ENCODE results near the gene CTIF. TPM values are rescaled to one million over a fixed set of nuclear protein-coding genes. Genes with fewer than 3 reads are reported as not detected.

CTIF gene
- total and polyA plus RNA-seq, 5 donors from 2014 or later: 0.23 to 1.8 TPM; not detected in 3

- Histone ChIP-seq H3K36me3 (ENCODE audit: control insufficient read depth, insufficient read depth, low read length) (no peaks in the 10 kb centered on the region), H3K27ac (ENCODE audit: insufficient read depth, low read length, poor library complexity, severe bottlenecking) (no peak overlapping the region), H3K27me3 (ENCODE audit: control insufficient read depth, insufficient read depth, low read length) (no peaks in the 10 kb centered on the region), H3K9me3 (ENCODE audit: control insufficient read depth in 2 of 2, low read length in 2 of 2) (no peaks in the 10 kb centered on the region), H3K4me1 (ENCODE audit: control insufficient read depth, insufficient read depth, low read length, poor library complexity, severe bottlenecking) (no peaks in the 10 kb centered on the region), H3K4me3 (ENCODE audit: low read depth, low read length) (no peak overlapping the region)
- Mint-ChIP-seq H3K4me3 (no peak overlapping the region), H3K27me3 (no peaks in the 10 kb centered on the region), H3K36me3 (no peaks in the 10 kb centered on the region), H3K9me3 (no peaks in the 10 kb centered on the region), H3K27ac (no peak overlapping the region), H3K4me1 (peaks cover 0 to 8% (median 0%) of the 10 kb centered on the region in 4 donors)
- DNase-seq (no peak), ATAC-seq (ENCODE audit: low read depth in 2 of 2) (no peak)
Observed at GRCh38 chr18:48703028-48703386, 164.2 kb downstream of the CTIF start.

- no peak overlapping the region for H3K27ac Mint-ChIP-seq
- ATAC-seq (ENCODE audit: low read depth in 2 of 2) (no peak), DNase-seq (peak in 1 of 3 donors; percentile 24)
- Histone ChIP-seq H3K36me3 (ENCODE audit: control insufficient read depth, insufficient read depth, low read length) (no peaks in the 10 kb centered on the region), H3K27ac (ENCODE audit: insufficient read depth, low read length, poor library complexity, severe bottlenecking) (no peak overlapping the region), H3K4me3 (ENCODE audit: low read depth, low read length) (no peak overlapping the region), H3K9me3 (ENCODE audit: control insufficient read depth in 2 of 2, low read length in 2 of 2) (no peaks in the 10 kb centered on the region), H3K27me3 (ENCODE audit: control insufficient read depth, insufficient read depth, low read length) (no peaks in the 10 kb centered on the region), H3K4me1 (ENCODE audit: control insufficient read depth, insufficient read depth, low read length, poor library complexity, severe bottlenecking) (no peaks in the 10 kb centered on the region)
- H3K4me3 Mint-ChIP-seq: no peak overlapping the region
- H3K36me3 Mint-ChIP-seq: no peaks in the 10 kb centered on the region
- no peaks in the 10 kb centered on the region for H3K27me3 Mint-ChIP-seq
- H3K4me1 Mint-ChIP-seq: peaks cover 0 to 8% (median 0%) of the 10 kb centered on the region in 4 donors
- no peaks in the 10 kb centered on the region for H3K9me3 Mint-ChIP-seq
Observed at GRCh38 chr18:48703418-48703817, 164.6 kb downstream of the CTIF start.

DNA sequence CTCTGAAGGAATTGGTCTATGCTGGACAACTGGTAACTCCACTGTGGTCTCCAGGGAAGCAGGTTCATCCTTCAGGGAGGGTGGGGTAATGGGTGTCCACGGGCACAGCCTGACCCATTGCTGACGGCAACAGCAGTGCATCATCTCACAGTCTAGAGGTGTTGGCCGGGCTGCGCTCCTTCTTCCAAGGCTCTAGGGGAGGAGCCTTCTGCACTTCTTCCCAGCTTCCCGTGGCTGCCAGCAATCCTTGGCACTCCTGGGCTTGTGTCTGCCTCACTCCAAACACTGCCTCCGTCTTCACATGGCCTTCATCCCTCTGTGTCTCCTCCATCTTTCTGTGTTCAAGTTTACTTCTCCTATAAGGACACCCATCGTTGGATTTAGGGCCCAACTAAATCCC lies 166.2 kb downstream of the CTIF start:
- ATAC-seq (ENCODE audit: low read depth in 2 of 2) (no peak), DNase-seq (no peak)
- no peak overlapping the region for H3K27ac ChIP-seq (ENCODE audit: insufficient read depth, low read length, poor library complexity, severe bottlenecking)
- H3K4me1 Mint-ChIP-seq: peaks cover 0 to 8% (median 0%) of the 10 kb centered on the region in 4 donors
- no peaks in the 10 kb centered on the region for H3K36me3 Mint-ChIP-seq
- no peaks in the 10 kb centered on the region for H3K27me3 Mint-ChIP-seq
- H3K9me3 ChIP-seq (ENCODE audit: control insufficient read depth in 2 of 2, low read length in 2 of 2): no peaks in the 10 kb centered on the region
- H3K36me3 ChIP-seq (ENCODE audit: control insufficient read depth, insufficient read depth, low read length): no peaks in the 10 kb centered on the region
- no peaks in the 10 kb centered on the region for H3K4me1 ChIP-seq (ENCODE audit: control insufficient read depth, insufficient read depth, low read length, poor library complexity, severe bottlenecking)
- no peaks in the 10 kb centered on the region for H3K9me3 Mint-ChIP-seq
- H3K4me3 Mint-ChIP-seq: no peak overlapping the region
- no peak overlapping the region for H3K4me3 ChIP-seq (ENCODE audit: low read depth, low read length)
- H3K27me3 ChIP-seq (ENCODE audit: control insufficient read depth, insufficient read depth, low read length): no peaks in the 10 kb centered on the region
- no peak overlapping the region for H3K27ac Mint-ChIP-seq

DNA sequence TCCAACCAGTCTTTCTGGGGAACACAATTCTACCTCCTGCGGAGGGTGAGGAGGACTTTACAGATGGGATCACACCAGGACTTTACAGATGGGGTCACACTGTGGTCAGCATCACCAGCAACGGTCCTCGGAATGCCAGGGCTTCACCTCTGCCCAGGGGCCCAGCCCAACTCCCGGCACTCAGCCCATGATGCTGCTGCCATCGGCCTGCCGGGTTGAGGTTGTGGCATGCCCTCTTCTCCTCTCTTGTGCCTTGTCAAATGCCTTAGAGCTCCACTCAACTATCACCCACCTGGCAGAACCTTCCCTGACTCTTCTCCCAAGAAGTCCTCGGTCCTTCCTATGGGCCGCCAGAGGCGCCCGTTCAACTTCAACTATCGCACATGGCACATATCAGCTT lies 166.7 kb downstream of the CTIF start:
- Histone ChIP-seq H3K9me3 (ENCODE audit: control insufficient read depth in 2 of 2, low read length in 2 of 2) (no peaks in the 10 kb centered on the region), H3K4me1 (ENCODE audit: control insufficient read depth, insufficient read depth, low read length, poor library complexity, severe bottlenecking) (no peaks in the 10 kb centered on the region), H3K4me3 (ENCODE audit: low read depth, low read length) (no peak overlapping the region), H3K27ac (ENCODE audit: insufficient read depth, low read length, poor library complexity, severe bottlenecking) (no peak overlapping the region), H3K27me3 (ENCODE audit: control insufficient read depth, insufficient read depth, low read length) (no peaks in the 10 kb centered on the region), H3K36me3 (ENCODE audit: control insufficient read depth, insufficient read depth, low read length) (no peaks in the 10 kb centered on the region)
- no peak for ATAC-seq (ENCODE audit: low read depth in 2 of 2)
- no peak overlapping the region for H3K4me3 Mint-ChIP-seq
- no peaks in the 10 kb centered on the region for H3K27me3 Mint-ChIP-seq
- H3K9me3 Mint-ChIP-seq: no peaks in the 10 kb centered on the region
- H3K36me3 Mint-ChIP-seq: no peaks in the 10 kb centered on the region
- no peak for DNase-seq
- H3K27ac Mint-ChIP-seq: no peak overlapping the region
- H3K4me1 Mint-ChIP-seq: peaks cover 0 to 8% (median 0%) of the 10 kb centered on the region in 4 donors

GRCh38 chr18:48706731-48707130 lies 167.9 kb downstream of the CTIF start:
- Histone ChIP-seq H3K36me3 (ENCODE audit: control insufficient read depth, insufficient read depth, low read length) (no peaks in the 10 kb centered on the region), H3K27me3 (ENCODE audit: control insufficient read depth, insufficient read depth, low read length) (no peaks in the 10 kb centered on the region), H3K9me3 (ENCODE audit: control insufficient read depth in 2 of 2, low read length in 2 of 2) (no peaks in the 10 kb centered on the region), H3K4me1 (ENCODE audit: control insufficient read depth, insufficient read depth, low read length, poor library complexity, severe bottlenecking) (no peaks in the 10 kb centered on the region), H3K4me3 (ENCODE audit: low read depth, low read length) (no peak overlapping the region), H3K27ac (ENCODE audit: insufficient read depth, low read length, poor library complexity, severe bottlenecking) (no peak overlapping the region)
- peak overlapping the region in 1 of 3 donors; percentile 62 for H3K27ac Mint-ChIP-seq
- H3K9me3 Mint-ChIP-seq: no peaks in the 10 kb centered on the region
- no peaks in the 10 kb centered on the region for H3K27me3 Mint-ChIP-seq
- H3K4me3 Mint-ChIP-seq: no peak overlapping the region
- DNase-seq (peak in 1 of 3 donors; percentile 4), ATAC-seq (ENCODE audit: low read depth in 2 of 2) (no peak)
- H3K4me1 Mint-ChIP-seq: peaks cover 0 to 8% (median 0%) of the 10 kb centered on the region in 4 donors
- H3K36me3 Mint-ChIP-seq: no peaks in the 10 kb centered on the region

DNA sequence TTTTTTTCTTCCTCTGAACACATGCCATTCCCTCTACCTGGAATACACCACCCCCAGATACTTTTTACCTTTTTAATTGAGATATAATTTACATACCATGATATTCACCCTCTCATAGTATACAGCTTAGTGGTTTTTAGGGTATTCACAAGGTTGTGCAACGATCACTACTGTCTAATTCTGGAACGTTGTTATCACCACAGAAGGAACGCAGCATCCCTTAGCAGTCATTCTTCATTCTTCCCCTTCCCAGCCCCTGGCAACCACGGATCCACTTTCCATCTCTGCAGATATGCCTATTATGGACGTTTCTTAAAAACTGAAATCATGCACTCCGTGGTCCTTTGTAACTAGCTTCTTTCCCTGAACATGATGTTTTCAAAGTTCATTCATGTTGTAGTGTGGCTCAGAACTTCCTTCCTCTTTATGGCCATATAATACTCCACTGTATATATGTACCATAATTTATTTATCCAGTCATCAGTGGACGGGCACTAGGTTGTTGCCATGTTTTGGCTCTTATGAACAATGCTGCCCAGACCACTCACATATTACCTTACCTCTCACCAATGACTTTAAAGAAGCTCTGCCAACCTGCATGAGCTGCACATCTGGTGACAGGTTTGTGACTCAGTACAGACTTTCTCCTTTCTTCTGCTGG lies 168.9 kb downstream of the CTIF start:
- no peaks in the 10 kb centered on the region for H3K27me3 Mint-ChIP-seq
- ATAC-seq (ENCODE audit: low read depth in 2 of 2) (no peak), DNase-seq (no peak)
- H3K4me3 Mint-ChIP-seq: no peak overlapping the region
- Histone ChIP-seq H3K9me3 (ENCODE audit: control insufficient read depth in 2 of 2, low read length in 2 of 2) (no peaks in the 10 kb centered on the region), H3K36me3 (ENCODE audit: control insufficient read depth, insufficient read depth, low read length) (no peaks in the 10 kb centered on the region), H3K27me3 (ENCODE audit: control insufficient read depth, insufficient read depth, low read length) (no peaks in the 10 kb centered on the region), H3K4me3 (ENCODE audit: low read depth, low read length) (no peak overlapping the region), H3K27ac (ENCODE audit: insufficient read depth, low read length, poor library complexity, severe bottlenecking) (no peak overlapping the region), H3K4me1 (ENCODE audit: control insufficient read depth, insufficient read depth, low read length, poor library complexity, severe bottlenecking) (no peaks in the 10 kb centered on the region)
- no peaks in the 10 kb centered on the region for H3K9me3 Mint-ChIP-seq
- peak overlapping the region in 1 of 3 donors; percentile 68 for H3K27ac Mint-ChIP-seq
- no peaks in the 10 kb centered on the region for H3K36me3 Mint-ChIP-seq
- peaks cover 0 to 6% (median 0%) of the 10 kb centered on the region in 4 donors for H3K4me1 Mint-ChIP-seq

GRCh38 chr18:48708807-48709206 lies 170.0 kb downstream of the CTIF start:
- Histone ChIP-seq H3K9me3 (ENCODE audit: control insufficient read depth in 2 of 2, low read length in 2 of 2) (no peaks in the 10 kb centered on the region), H3K27ac (ENCODE audit: insufficient read depth, low read length, poor library complexity, severe bottlenecking) (no peak overlapping the region), H3K4me3 (ENCODE audit: low read depth, low read length) (no peak overlapping the region), H3K27me3 (ENCODE audit: control insufficient read depth, insufficient read depth, low read length) (no peaks in the 10 kb centered on the region), H3K4me1 (ENCODE audit: control insufficient read depth, insufficient read depth, low read length, poor library complexity, severe bottlenecking) (no peaks in the 10 kb centered on the region), H3K36me3 (ENCODE audit: control insufficient read depth, insufficient read depth, low read length) (no peaks in the 10 kb centered on the region)
- DNase-seq (no peak), ATAC-seq (ENCODE audit: low read depth in 2 of 2) (no peak)
- no peaks in the 10 kb centered on the region for H3K9me3 Mint-ChIP-seq
- no peaks in the 10 kb centered on the region for H3K36me3 Mint-ChIP-seq
- no peaks in the 10 kb centered on the region for H3K4me1 Mint-ChIP-seq
- no peak overlapping the region for H3K27ac Mint-ChIP-seq
- no peaks in the 10 kb centered on the region for H3K27me3 Mint-ChIP-seq
- no peak overlapping the region for H3K4me3 Mint-ChIP-seq

GRCh38 chr18:48709371-48710062 lies 170.7 kb downstream of the CTIF start:
- H3K36me3 Mint-ChIP-seq: no peaks in the 10 kb centered on the region
- Histone ChIP-seq H3K4me1 (ENCODE audit: control insufficient read depth, insufficient read depth, low read length, poor library complexity, severe bottlenecking) (no peaks in the 10 kb centered on the region), H3K36me3 (ENCODE audit: control insufficient read depth, insufficient read depth, low read length) (no peaks in the 10 kb centered on the region), H3K9me3 (ENCODE audit: control insufficient read depth in 2 of 2, low read length in 2 of 2) (no peaks in the 10 kb centered on the region), H3K4me3 (ENCODE audit: low read depth, low read length) (no peak overlapping the region), H3K27ac (ENCODE audit: insufficient read depth, low read length, poor library complexity, severe bottlenecking) (no peak overlapping the region), H3K27me3 (ENCODE audit: control insufficient read depth, insufficient read depth, low read length) (no peaks in the 10 kb centered on the region)
- no peak overlapping the region for H3K27ac Mint-ChIP-seq
- H3K4me3 Mint-ChIP-seq: no peak overlapping the region
- H3K9me3 Mint-ChIP-seq: no peaks in the 10 kb centered on the region
- ATAC-seq (ENCODE audit: low read depth in 2 of 2): no peak
- DNase-seq: no peak
- no peaks in the 10 kb centered on the region for H3K4me1 Mint-ChIP-seq
- H3K27me3 Mint-ChIP-seq: no peaks in the 10 kb centered on the region
